GM23338 (cell line): ENCODE results near the gene ACTG1.

ENCODE experiments used
- CTCF ChIP-seq, 2 experiments: fragments of 200-600 bp in 1 of 2; sonication (generic) in 1 of 2; conservative IDR thresholded peaks; 2 replicates each; pipeline versions ENCODE4 v1.5.1 to v1.6.1; 2016 to 2017; ENCODE audit warnings: antibody characterized with exemption in 2 of 2, low read depth in 2 of 2, mild to moderate bottlenecking in 2 of 2, moderate library complexity in 1 of 2
- EZH2 ChIP-seq: fragments of 200-600 bp; sonication (generic); IDR thresholded peaks from one replicate; pipeline ENCODE4 v1.8.0; 2017; ENCODE audit warnings: antibody characterized with exemption, mild to moderate bottlenecking, low read depth; ENCODE audit not compliant: unreplicated experiment
- REST ChIP-seq: IDR thresholded peaks from one replicate; pipeline ENCODE4 v1.6.1; 2018; ENCODE audit warnings: antibody characterized with exemption; ENCODE audit not compliant: unreplicated experiment

- TF ChIP-seq EZH2 (no peak), CTCF (conservative IDR thresholded peaks at IDR 0.05; ENCODE audit: low read depth in 2 of 2) (no peak), REST (no peak)
These were observed 50.7 kb downstream of the ACTG1 start for GRCh38 chr17:81461607-81462500.
